H9 (cell line): ENCODE measurements around the gene ANKHD1. TPM values are rescaled to one million over a fixed set of nuclear protein-coding genes. Genes with fewer than 3 reads are reported as not detected.

Experiments used
- DNase-seq: peaks from one replicate; pipeline ENCODE4 v3.0.0-alpha.2; 2017
- H2AFZ ChIP-seq: one replicate; pipeline ENCODE4 v1.6.1; 2013; ENCODE audit warnings: mild to moderate bottlenecking, low read length, control low read depth, moderate library complexity
- H2AK5ac ChIP-seq: 2 replicates; pipeline ENCODE4 v1.6.1; 2013; ENCODE audit warnings: low read length, control low read depth, mixed read lengths; ENCODE audit not compliant: insufficient read length
- H2BK120ac ChIP-seq: one replicate; pipeline ENCODE4 v1.6.1; 2013; ENCODE audit warnings: low read depth, mild to moderate bottlenecking, low read length, control low read depth, inconsistent platforms; ENCODE audit not compliant: poor library complexity, severe bottlenecking
- H2BK12ac ChIP-seq: 2 replicates; pipeline ENCODE4 v1.6.1; 2013; ENCODE audit warnings: low read length, control low read depth, mixed read lengths, low read depth; ENCODE audit not compliant: insufficient read length
- H2BK15ac ChIP-seq: 2 replicates; pipeline ENCODE4 v1.6.1; 2013; ENCODE audit warnings: low read depth, low read length, control low read depth
- H2BK20ac ChIP-seq: one replicate; pipeline ENCODE4 v1.6.1; 2013; ENCODE audit warnings: low read depth, mild to moderate bottlenecking, low read length, control low read depth, inconsistent platforms; ENCODE audit not compliant: poor library complexity, severe bottlenecking
- H2BK5ac ChIP-seq: 2 replicates; pipeline ENCODE4 v1.6.1; 2013; ENCODE audit warnings: low read length, control low read depth, mixed read lengths; ENCODE audit not compliant: insufficient read length
- H3K14ac ChIP-seq: 2 replicates; pipeline ENCODE4 v1.6.1; 2013; ENCODE audit warnings: low read length, control low read depth; ENCODE audit not compliant: insufficient read depth
- H3K18ac ChIP-seq: 2 replicates; pipeline ENCODE4 v1.6.1; 2013; ENCODE audit warnings: low read depth, mild to moderate bottlenecking, mixed read lengths, low read length, control low read depth; ENCODE audit not compliant: insufficient read length
- H3K23ac ChIP-seq: 2 replicates; pipeline ENCODE4 v1.6.1; 2013; ENCODE audit warnings: low read length, control low read depth, mixed read lengths, low read depth; ENCODE audit not compliant: insufficient read length
- H3K23me2 ChIP-seq: 2 replicates; pipeline ENCODE4 v1.6.1; 2013; ENCODE audit warnings: low read depth, mild to moderate bottlenecking, mixed read lengths, low read length, control low read depth; ENCODE audit not compliant: insufficient read length, poor library complexity, severe bottlenecking
- H3K27ac ChIP-seq: 2 replicates; pipeline ENCODE4 v1.5.1; 2013; ENCODE audit warnings: low read length, control low read depth, mixed read lengths, low read depth; ENCODE audit not compliant: insufficient read length
- H3K27me3 ChIP-seq: 2 replicates; pipeline ENCODE4 v1.6.1; 2013; ENCODE audit warnings: low read length, control low read depth, inconsistent platforms; ENCODE audit not compliant: insufficient read depth
- H3K4ac ChIP-seq: 2 replicates; pipeline ENCODE4 v1.6.1; 2013; ENCODE audit warnings: low read depth, mild to moderate bottlenecking, control low read depth, inconsistent platforms, low read length, moderate library complexity
- H3K4me1 ChIP-seq: 2 replicates; pipeline ENCODE4 v1.6.1; 2013; ENCODE audit warnings: low read length, control low read depth, inconsistent platforms; ENCODE audit not compliant: insufficient read depth
- H3K4me2 ChIP-seq: 2 replicates; pipeline ENCODE4 v1.6.1; 2013; ENCODE audit warnings: low read length, control low read depth, mixed read lengths; ENCODE audit not compliant: insufficient read length, insufficient read depth
- H3K56ac ChIP-seq: 2 replicates; pipeline ENCODE4 v1.6.1; 2013; ENCODE audit warnings: low read depth, mild to moderate bottlenecking, mixed read lengths, low read length, control low read depth; ENCODE audit not compliant: insufficient read length
- H3K79me1 ChIP-seq: 2 replicates; pipeline ENCODE4 v1.6.1; 2013; ENCODE audit warnings: low read depth, mild to moderate bottlenecking, moderate library complexity, low read length, control low read depth, inconsistent platforms; ENCODE audit not compliant: insufficient read depth, poor library complexity, severe bottlenecking
- H3K79me2 ChIP-seq: 2 replicates; pipeline ENCODE4 v1.6.1; 2013; ENCODE audit warnings: low read length, control low read depth, inconsistent platforms; ENCODE audit not compliant: insufficient read depth
- H3K9ac ChIP-seq: 2 replicates; pipeline ENCODE4 v1.6.1; 2013; ENCODE audit warnings: low read length, control low read depth, mixed read lengths; ENCODE audit not compliant: insufficient read length; ENCODE audit errors: extremely low read depth
- H3K9me3 ChIP-seq: one replicate; pipeline ENCODE4 v1.6.1; 2013; ENCODE audit warnings: low read depth, low read length, inconsistent platforms; ENCODE audit not compliant: control insufficient read depth
- H3T11ph ChIP-seq: one replicate; pipeline ENCODE4 v1.6.1; 2013; ENCODE audit warnings: mild to moderate bottlenecking, low read length, control low read depth, inconsistent platforms
- H4K20me1 ChIP-seq: one replicate; pipeline ENCODE4 v1.6.1; 2013; ENCODE audit not compliant: control insufficient read depth, insufficient read length, insufficient read depth
- H4K5ac ChIP-seq: 2 replicates; pipeline ENCODE4 v1.6.1; 2013; ENCODE audit warnings: low read depth, mild to moderate bottlenecking, mixed read lengths, low read length, control low read depth; ENCODE audit not compliant: insufficient read length
- H4K8ac ChIP-seq: replicated peaks from 2 replicates; pipeline ENCODE4 v1.6.1; 2013; ENCODE audit warnings: low read length, control low read depth, mixed read lengths, low read depth; ENCODE audit not compliant: insufficient read length
- H4K91ac ChIP-seq: 2 replicates; pipeline ENCODE4 v1.6.1; 2013; ENCODE audit warnings: low read depth, mild to moderate bottlenecking, moderate library complexity, mixed read lengths, low read length, control low read depth; ENCODE audit not compliant: insufficient read length
- H3K27ac Mint-ChIP-seq, 3 experiments: 2 replicates in 2 of 3; 3 replicates in 1 of 3; pipeline ENCODE4 v1.8.0; 2020 to 2021; ENCODE audit warnings: mixed read lengths in 3 of 3, mild to moderate bottlenecking in 1 of 3, moderate library complexity in 1 of 3
- H3K27me3 Mint-ChIP-seq: 2 replicates; pipeline ENCODE4 v1.8.0; 2021; ENCODE audit warnings: low read depth, mild to moderate bottlenecking, moderate library complexity, mixed read lengths
- H3K36me3 Mint-ChIP-seq, 3 experiments: 2 replicates in 2 of 3; 3 replicates in 1 of 3; pipeline ENCODE4 v1.8.0; 2020 to 2021; ENCODE audit warnings: low read depth in 3 of 3, mixed read lengths in 3 of 3; ENCODE audit not compliant: insufficient read depth in 1 of 3
- H3K4me1 Mint-ChIP-seq, 2 experiments: 2 replicates each; pipeline ENCODE4 v1.8.0; 2020; ENCODE audit warnings: mixed read lengths in 2 of 2
- H3K4me3 Mint-ChIP-seq, 2 experiments: 2 replicates in 1 of 2; 3 replicates in 1 of 2; pipeline ENCODE4 v1.8.0; 2020 to 2021; ENCODE audit warnings: mild to moderate bottlenecking in 2 of 2, mixed read lengths in 2 of 2, moderate library complexity in 1 of 2
- H3K9me3 Mint-ChIP-seq, 2 experiments: 2 replicates in 1 of 2; 3 replicates in 1 of 2; pipeline ENCODE4 v1.8.0; 2020; ENCODE audit warnings: mild to moderate bottlenecking in 2 of 2, mixed read lengths in 2 of 2, moderate library complexity in 1 of 2
- WGBS: extraction: QIAGEN DNeasy Blood & Tissue Kit; methylation state at CpG from one replicate; pipeline ENCODE4 v1.1.7; 2013; ENCODE audit warnings: missing lambda C conversion rate, low lambda C conversion rate, mixed read lengths; ENCODE audit not compliant: insufficient read length; ENCODE audit errors: extremely low coverage; 5-methylcytosine and 5-hydroxymethylcytosine counted together
- total RNA-seq: library from RNA; stranded (reverse); gene quantifications from 2 replicates; pipeline ENCODE4 v1.2.1, GENCODE V29; 2021
- TF ChIP-seq, protein P1 (sequence below): fragments of 200-600 bp; sonication (generic); conservative IDR thresholded peaks from 3 replicates; pipeline ENCODE4 v1.8.0; 2021; ENCODE audit warnings: antibody characterized with exemption, mild to moderate bottlenecking

The ANKHD1 gene
- total RNA-seq, 1 experiment from 2014 or later: 105 TPM

DNA sequence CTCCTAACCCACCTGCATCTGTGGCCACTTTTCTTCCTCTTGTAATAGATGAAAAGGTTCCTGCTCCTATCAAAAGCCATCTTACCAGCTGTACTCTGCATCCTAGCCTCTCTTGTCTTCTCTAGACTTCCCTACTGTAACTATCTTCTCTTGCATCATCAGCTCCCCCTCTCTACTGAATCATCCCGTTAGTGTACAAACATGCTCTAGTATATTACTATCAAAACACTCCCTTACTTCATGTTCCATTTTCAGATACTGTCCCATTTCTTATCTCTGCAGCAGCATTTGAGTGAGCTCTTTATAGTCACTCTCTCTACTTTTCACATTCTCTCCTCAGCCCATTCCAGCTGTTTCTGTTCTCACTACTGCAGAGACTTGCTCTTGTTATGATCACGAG, 152.8 kb downstream of the ANKHD1 start:
- 0 out of 2 replicates have a peak, but pooled peaks cover 3% of the 10 kb centered on the region for H3K4me1 ChIP-seq
- no peak overlapping the region for H3K23ac ChIP-seq
- no CpG with 5 or more reads among the region's 2 CpGs for WGBS
- Mint-ChIP-seq H3K27me3 (no peaks in the 10 kb centered on the region), H3K36me3 (peaks cover 15 to 53% (median 44%) of the 10 kb centered on the region in 3 experiments), H3K27ac (peak overlapping the region in 1 of 3 experiments; percentile 37; a peak in 1 of 7 replicates), H3K4me3 (no peak overlapping the region), H3K4me1 (peaks cover 25 to 26% of the 10 kb centered on the region in 2 experiments), H3K9me3 (no peaks in the 10 kb centered on the region)
- H3K23me2 ChIP-seq: no peaks in the 10 kb centered on the region
- H3K56ac ChIP-seq: no peak overlapping the region
- no peak overlapping the region for H3K27ac ChIP-seq
- H2BK20ac ChIP-seq: no peak overlapping the region
- peaks cover 6% of the 10 kb centered on the region for H3K79me2 ChIP-seq
- H4K20me1 ChIP-seq: no peaks in the 10 kb centered on the region
- H3T11ph ChIP-seq: no peak overlapping the region
- no peak overlapping the region for H2BK15ac ChIP-seq
- no peak overlapping the region for H3K4ac ChIP-seq
- H4K91ac ChIP-seq: no peak overlapping the region
- no peak overlapping the region for H3K14ac ChIP-seq
- no peak overlapping the region for H2BK120ac ChIP-seq
- peaks cover 3% of the 10 kb centered on the region for H3K79me1 ChIP-seq
- TF ChIP-seq, protein P1, sequence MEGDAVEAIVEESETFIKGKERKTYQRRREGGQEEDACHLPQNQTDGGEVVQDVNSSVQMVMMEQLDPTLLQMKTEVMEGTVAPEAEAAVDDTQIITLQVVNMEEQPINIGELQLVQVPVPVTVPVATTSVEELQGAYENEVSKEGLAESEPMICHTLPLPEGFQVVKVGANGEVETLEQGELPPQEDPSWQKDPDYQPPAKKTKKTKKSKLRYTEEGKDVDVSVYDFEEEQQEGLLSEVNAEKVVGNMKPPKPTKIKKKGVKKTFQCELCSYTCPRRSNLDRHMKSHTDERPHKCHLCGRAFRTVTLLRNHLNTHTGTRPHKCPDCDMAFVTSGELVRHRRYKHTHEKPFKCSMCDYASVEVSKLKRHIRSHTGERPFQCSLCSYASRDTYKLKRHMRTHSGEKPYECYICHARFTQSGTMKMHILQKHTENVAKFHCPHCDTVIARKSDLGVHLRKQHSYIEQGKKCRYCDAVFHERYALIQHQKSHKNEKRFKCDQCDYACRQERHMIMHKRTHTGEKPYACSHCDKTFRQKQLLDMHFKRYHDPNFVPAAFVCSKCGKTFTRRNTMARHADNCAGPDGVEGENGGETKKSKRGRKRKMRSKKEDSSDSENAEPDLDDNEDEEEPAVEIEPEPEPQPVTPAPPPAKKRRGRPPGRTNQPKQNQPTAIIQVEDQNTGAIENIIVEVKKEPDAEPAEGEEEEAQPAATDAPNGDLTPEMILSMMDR: no peak
- H2AFZ ChIP-seq: no peak overlapping the region
- DNase-seq: no peak
- no peak overlapping the region for H3K4me2 ChIP-seq
- H2AK5ac ChIP-seq: no peak overlapping the region
- H4K5ac ChIP-seq: no peak overlapping the region
- no peak overlapping the region for H2BK5ac ChIP-seq
- no peaks in the 10 kb centered on the region for H3K27me3 ChIP-seq
- H3K9me3 ChIP-seq: no peaks in the 10 kb centered on the region
- no peak overlapping the region for H3K9ac ChIP-seq
- no peak overlapping the region for H2BK12ac ChIP-seq
- H4K8ac ChIP-seq: no peak overlapping the region
- H3K18ac ChIP-seq: no peak overlapping the region
